ENCODE data around the gene TFAP2B.

DNA sequence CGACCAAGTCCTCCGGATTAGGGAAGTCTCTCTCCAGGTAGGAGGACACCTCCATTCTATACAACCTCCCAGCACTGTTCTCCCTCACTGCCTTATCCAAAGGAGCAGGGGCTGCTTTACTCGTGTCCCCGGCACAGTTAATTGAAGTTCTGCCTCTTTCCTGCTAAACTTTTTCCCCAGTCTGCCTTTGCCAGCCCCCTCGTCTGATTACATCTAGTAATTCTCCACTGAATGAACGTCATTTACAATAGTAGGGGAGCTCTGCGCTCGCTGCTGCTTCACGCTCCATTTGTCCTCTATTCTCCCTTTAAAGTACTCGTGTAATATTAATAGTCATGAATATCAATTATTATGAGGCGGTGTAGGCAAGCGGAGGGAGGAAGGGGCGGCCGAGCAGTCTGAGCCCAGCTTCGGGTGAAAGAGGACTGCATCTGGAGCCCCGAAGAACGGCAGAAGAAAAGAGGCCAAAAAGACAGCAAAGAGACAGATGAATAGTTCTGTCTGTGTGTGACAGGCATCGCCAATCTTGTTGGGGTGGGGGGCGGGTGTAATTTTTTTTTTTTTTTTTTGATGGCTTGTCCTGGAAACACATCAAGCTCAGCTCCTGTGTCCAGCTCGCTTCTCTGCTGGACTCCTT lies 2.9 kb downstream of the TFAP2B start:
- TF ChIP-seq, protein P1, sequence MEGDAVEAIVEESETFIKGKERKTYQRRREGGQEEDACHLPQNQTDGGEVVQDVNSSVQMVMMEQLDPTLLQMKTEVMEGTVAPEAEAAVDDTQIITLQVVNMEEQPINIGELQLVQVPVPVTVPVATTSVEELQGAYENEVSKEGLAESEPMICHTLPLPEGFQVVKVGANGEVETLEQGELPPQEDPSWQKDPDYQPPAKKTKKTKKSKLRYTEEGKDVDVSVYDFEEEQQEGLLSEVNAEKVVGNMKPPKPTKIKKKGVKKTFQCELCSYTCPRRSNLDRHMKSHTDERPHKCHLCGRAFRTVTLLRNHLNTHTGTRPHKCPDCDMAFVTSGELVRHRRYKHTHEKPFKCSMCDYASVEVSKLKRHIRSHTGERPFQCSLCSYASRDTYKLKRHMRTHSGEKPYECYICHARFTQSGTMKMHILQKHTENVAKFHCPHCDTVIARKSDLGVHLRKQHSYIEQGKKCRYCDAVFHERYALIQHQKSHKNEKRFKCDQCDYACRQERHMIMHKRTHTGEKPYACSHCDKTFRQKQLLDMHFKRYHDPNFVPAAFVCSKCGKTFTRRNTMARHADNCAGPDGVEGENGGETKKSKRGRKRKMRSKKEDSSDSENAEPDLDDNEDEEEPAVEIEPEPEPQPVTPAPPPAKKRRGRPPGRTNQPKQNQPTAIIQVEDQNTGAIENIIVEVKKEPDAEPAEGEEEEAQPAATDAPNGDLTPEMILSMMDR (conservative IDR thresholded peaks at IDR 0.05 in 1 of 2, IDR thresholded peaks at IDR 0.05 in 1 of 2; ENCODE audit: low read depth in 1 of 2, low read length in 2 of 2): no peak
- no peak for TF ChIP-seq EZH2 (IDR thresholded peaks at IDR 0.05; ENCODE audit: low read length, missing control alignments)

Measured in fibroblast of lung (primary cell).